ES-I3 (cell line): ENCODE data around the gene UBE2C.

ENCODE experiments used
- H3K36me3 ChIP-seq: 2 replicates; pipeline ENCODE4 v1.6.1; 2013; ENCODE audit warnings: mild to moderate bottlenecking, low read length, control low read depth, moderate library complexity; ENCODE audit not compliant: insufficient read depth
- H3K4me1 ChIP-seq: 2 replicates; pipeline ENCODE4 v1.6.1; 2013; ENCODE audit warnings: mild to moderate bottlenecking, control low read depth, low read length; ENCODE audit not compliant: insufficient read depth
- H3K9ac ChIP-seq: 2 replicates; pipeline ENCODE4 v1.6.1; 2013; ENCODE audit warnings: low read depth, mild to moderate bottlenecking, low read length, moderate library complexity
- H3K9me3 ChIP-seq: 2 replicates; pipeline ENCODE4 v1.6.1; 2013; ENCODE audit warnings: mild to moderate bottlenecking, low read length, moderate library complexity; ENCODE audit not compliant: control insufficient read depth, insufficient read depth

The UBE2C gene

GRCh38 chr20:45833030-45833882, 20.8 kb downstream of the UBE2C start, which contains the start of gene SNX21:
Gene SNX21 (plus strand): TSS chr20:45833799. CDS start chr20:45833920, 121 bp downstream.
- peak within 1 kb of the TSS; percentile 98 for H3K9ac ChIP-seq
- peaks cover 15% of the 10 kb centered on the region for H3K4me1 ChIP-seq
- H3K9me3 ChIP-seq, result no peaks in the 10 kb centered on the region
- H3K36me3 ChIP-seq, result peaks cover 4% of the 10 kb centered on the region; the same call in 1 of the 2 replicates

GRCh38 chr20:45833883-45834796, 21.7 kb downstream of the UBE2C start:
- Histone ChIP-seq H3K9ac (peak overlapping the region; percentile 98), H3K36me3 (peaks cover 4% of the 10 kb centered on the region; the same call in 1 of the 2 replicates), H3K9me3 (no peaks in the 10 kb centered on the region), H3K4me1 (peaks cover 15% of the 10 kb centered on the region)

DNA sequence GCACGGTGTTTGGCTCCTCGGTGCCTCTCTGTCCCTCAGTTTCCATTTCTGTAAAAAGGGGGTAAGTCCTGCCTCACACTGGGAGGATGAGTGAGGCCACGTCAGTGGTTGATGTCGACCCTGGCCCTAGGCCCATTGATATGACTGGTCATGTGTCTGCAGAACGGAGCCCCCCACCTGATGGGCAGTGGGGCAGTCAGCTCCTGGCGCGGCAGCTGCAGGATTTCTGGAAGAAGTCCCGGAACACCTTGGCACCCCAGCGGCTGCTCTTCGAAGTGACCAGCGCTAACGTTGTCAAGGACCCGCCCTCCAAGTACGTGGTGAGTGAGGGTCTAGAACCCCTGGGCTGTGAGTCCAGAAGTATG, 22.3 kb downstream of the UBE2C start:
- Histone ChIP-seq H3K36me3 (peaks cover 4% of the 10 kb centered on the region; the same call in 1 of the 2 replicates), H3K4me1 (peaks cover 15% of the 10 kb centered on the region), H3K9ac (peak overlapping the region; percentile 98; the same call in 1 of the 2 replicates), H3K9me3 (no peaks in the 10 kb centered on the region)

GRCh38 chr20:45835329-45835765, 22.9 kb downstream of the UBE2C start:
- Histone ChIP-seq H3K9ac (no peak overlapping the region), H3K36me3 (peaks cover 4% of the 10 kb centered on the region; the same call in 1 of the 2 replicates), H3K4me1 (peaks cover 15% of the 10 kb centered on the region), H3K9me3 (no peaks in the 10 kb centered on the region)

GRCh38 chr20:45835825-45836224, 23.4 kb downstream of the UBE2C start:
- Histone ChIP-seq H3K9ac (no peak overlapping the region), H3K36me3 (peaks cover 6% of the 10 kb centered on the region; the same call in 1 of the 2 replicates), H3K9me3 (no peaks in the 10 kb centered on the region), H3K4me1 (peaks cover 15% of the 10 kb centered on the region)

GRCh38 chr20:45836841-45837240, 24.4 kb downstream of the UBE2C start:
- H3K4me1 ChIP-seq, result peaks cover 15% of the 10 kb centered on the region
- no peaks in the 10 kb centered on the region for H3K9me3 ChIP-seq
- no peak overlapping the region for H3K9ac ChIP-seq
- peaks cover 8% of the 10 kb centered on the region for H3K36me3 ChIP-seq

DNA sequence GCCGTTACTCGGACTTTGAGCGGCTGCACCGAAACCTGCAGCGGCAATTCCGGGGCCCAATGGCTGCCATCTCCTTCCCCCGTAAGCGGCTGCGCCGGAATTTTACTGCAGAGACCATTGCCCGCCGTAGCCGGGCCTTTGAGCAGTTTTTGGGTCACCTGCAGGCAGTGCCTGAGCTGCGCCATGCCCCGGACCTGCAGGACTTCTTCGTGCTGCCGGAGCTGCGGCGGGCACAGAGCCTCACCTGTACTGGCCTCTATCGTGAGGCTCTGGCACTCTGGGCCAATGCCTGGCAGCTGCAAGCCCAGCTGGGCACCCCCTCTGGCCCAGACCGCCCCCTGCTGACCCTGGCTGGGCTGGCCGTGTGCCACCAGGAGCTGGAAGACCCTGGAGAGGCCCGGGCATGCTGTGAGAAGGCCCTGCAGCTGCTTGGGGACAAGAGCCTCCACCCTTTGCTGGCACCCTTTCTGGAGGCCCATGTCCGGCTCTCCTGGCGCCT, 28.3 kb downstream of the UBE2C start:
- Histone ChIP-seq H3K9me3 (no peaks in the 10 kb centered on the region), H3K4me1 (peaks cover under 1% of the 10 kb centered on the region; the same call in 1 of the 2 replicates), H3K36me3 (peaks cover 15% of the 10 kb centered on the region)

GRCh38 chr20:45841407-45842129, 29.1 kb downstream of the UBE2C start:
- H3K4me1 ChIP-seq, result no peaks in the 10 kb centered on the region
- H3K9ac ChIP-seq, result no peak overlapping the region
- H3K36me3 ChIP-seq, result peaks cover 17% of the 10 kb centered on the region
- no peaks in the 10 kb centered on the region for H3K9me3 ChIP-seq

More for the DNA sequence above, 28.3 kb downstream of the UBE2C start:
- H3K9ac ChIP-seq, result no peak overlapping the region

DNA sequence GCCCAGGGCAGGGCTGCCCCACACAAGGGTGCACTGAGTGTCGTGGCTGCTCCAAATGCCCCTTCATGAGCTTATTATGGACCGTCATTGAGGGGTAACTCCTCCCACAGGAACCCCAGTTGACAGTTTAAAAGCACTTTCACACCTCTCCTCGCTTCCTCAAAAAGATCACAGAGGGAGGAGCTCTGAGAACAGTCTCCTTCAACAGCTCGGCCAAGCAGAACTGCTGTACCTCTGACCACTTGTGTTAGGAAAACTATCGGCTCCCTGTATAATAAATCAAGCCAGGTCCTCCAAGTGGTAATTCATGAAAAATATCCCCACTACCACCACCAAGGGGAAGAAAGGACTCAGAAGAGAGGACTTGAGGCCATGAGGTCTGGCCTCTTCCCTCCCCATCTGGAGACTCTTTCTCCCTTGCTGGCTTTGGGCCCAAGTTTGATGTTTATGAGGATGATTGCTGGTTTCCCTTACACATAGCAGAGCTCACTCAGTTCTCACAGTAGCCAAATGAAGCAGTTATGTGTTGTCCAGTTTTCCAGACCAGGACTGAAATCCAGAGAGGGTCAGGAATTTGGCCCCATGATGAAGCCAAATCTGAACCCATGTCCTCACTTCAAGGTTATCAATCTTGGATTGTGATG, 29.8 kb downstream of the UBE2C start:
- peaks cover 13% of the 10 kb centered on the region for H3K36me3 ChIP-seq
- H3K4me1 ChIP-seq, result no peaks in the 10 kb centered on the region
- no peaks in the 10 kb centered on the region for H3K9me3 ChIP-seq
- H3K9ac ChIP-seq, result no peak overlapping the region

DNA sequence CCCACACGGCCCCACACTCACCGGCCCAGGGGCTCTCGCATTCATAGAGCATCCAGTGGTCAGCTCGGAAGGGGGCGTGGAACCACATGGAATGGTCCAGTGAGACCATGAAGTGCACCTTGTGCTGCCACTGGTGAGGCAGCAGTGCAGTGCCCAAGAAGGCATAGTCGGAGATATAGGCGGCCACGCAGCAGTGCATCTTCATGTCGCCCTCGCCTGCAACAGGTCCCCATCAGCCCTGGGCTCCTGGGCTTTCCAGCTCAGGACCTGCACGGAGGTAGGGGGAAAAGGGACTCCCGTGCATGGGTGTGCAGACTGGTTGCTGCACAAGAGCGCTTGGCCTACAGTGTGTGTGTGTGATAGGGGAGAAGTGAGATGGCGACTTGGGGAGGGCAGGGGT, 31.1 kb downstream of the UBE2C start:
- no peaks in the 10 kb centered on the region for H3K9me3 ChIP-seq
- peaks cover 18% of the 10 kb centered on the region for H3K36me3 ChIP-seq
- no peak overlapping the region for H3K9ac ChIP-seq
- no peaks in the 10 kb centered on the region for H3K4me1 ChIP-seq

DNA sequence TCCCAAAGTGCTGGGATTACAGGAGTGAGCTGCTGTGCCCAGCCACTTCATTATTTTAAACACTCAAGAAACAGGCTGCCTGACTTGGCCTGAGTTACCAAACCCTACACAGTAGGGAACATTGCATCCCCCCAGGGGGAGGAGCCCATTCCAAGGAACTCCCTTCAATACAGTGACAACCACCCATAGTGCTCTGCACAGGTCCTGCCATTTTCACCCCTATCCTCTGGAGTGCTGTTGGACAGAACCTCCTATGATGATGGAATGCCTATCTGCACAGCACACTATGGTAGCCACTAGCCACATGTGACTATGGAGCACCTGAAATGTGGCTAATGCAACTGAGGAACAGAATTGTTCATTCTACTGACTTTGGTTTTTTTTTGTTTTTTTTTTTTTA, 33.0 kb downstream of the UBE2C start:
- H3K9ac ChIP-seq, result no peak overlapping the region
- no peaks in the 10 kb centered on the region for H3K9me3 ChIP-seq
- H3K4me1 ChIP-seq, result no peaks in the 10 kb centered on the region
- H3K36me3 ChIP-seq, result peaks cover 20% of the 10 kb centered on the region

- Histone ChIP-seq H3K4me1 (peaks cover 4% of the 10 kb centered on the region; the same call in 1 of the 2 replicates), H3K9me3 (no peaks in the 10 kb centered on the region), H3K9ac (no peak overlapping the region), H3K36me3 (peaks cover 12% of the 10 kb centered on the region; the same call in 1 of the 2 replicates)
Measured at GRCh38 chr20:45848421-45848820, 36.0 kb downstream of the UBE2C start.

DNA sequence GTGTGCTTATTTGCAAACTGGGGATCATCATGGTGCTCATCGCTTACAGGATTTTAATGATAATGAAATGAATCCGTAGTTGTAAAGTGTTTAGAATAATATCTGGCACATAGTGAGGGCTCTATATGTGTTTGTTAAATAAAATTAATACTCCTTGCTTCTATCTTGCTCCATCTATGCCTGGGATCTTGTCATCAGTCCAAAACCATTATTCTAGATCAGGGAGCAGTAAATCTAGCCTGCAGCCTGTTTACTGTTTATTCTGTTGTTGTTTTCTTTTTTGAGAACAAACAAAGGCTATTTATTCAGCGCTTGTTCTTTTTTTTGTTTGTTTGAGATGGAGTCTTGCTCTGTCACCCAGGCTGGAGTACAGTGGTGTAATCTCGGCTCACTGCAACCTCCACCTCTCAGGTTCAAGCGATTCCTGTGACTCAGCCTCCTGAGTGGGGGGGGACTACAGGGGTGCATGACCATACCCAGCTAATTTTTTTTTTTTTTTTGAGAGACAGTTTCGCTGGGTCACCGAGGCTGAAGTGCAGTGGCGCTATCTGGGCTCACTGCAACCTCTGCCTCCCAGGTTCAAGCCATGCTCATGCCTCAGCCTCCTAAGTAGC, 36.6 kb downstream of the UBE2C start:
- Histone ChIP-seq H3K9ac (no peak overlapping the region), H3K4me1 (peaks cover 4% of the 10 kb centered on the region; the same call in 1 of the 2 replicates), H3K9me3 (no peaks in the 10 kb centered on the region), H3K36me3 (peaks cover 12% of the 10 kb centered on the region; the same call in 1 of the 2 replicates)
